Skeletal muscle tissue (tissue), 4 donors: ENCODE data around the gene ZBTB32. TPM values are rescaled to one million over a fixed set of nuclear protein-coding genes. Genes with fewer than 3 reads are reported as not detected.
"Not testable (repeated sequence)": the region's sequence is repeated elsewhere in the genome, so short reads cannot be mapped to it uniquely, and the experiment has no call there.

ENCODE experiments used
- H3K27ac ChIP-seq: one replicate; pipeline ENCODE4 v1.7.0; 2013; ENCODE audit warnings: mild to moderate bottlenecking, low read depth, low read length, inconsistent platforms
- H3K27me3 ChIP-seq, 3 donors: one replicate each; pipeline ENCODE4 v1.7.0; 2013; ENCODE audit warnings: low read length in 3 of 3; ENCODE audit not compliant: control insufficient read depth in 3 of 3, insufficient read depth in 3 of 3
- H3K36me3 ChIP-seq, 3 donors: one replicate each; pipeline ENCODE4 v1.7.0; 2013; ENCODE audit warnings: low read length in 3 of 3; ENCODE audit not compliant: control insufficient read depth in 3 of 3, insufficient read depth in 3 of 3
- H3K4me1 ChIP-seq, 3 donors: one replicate each; pipeline ENCODE4 v1.7.0; 2013; ENCODE audit warnings: low read length in 3 of 3, mild to moderate bottlenecking in 3 of 3; ENCODE audit not compliant: control insufficient read depth in 3 of 3, insufficient read depth in 3 of 3
- H3K4me3 ChIP-seq, 3 donors: one replicate each; pipeline ENCODE4 v1.7.0; 2013; ENCODE audit warnings: low read length in 3 of 3
- H3K9ac ChIP-seq, 3 donors: one replicate each; pipeline ENCODE4 v1.7.0; 2013; ENCODE audit warnings: low read length in 3 of 3, mild to moderate bottlenecking in 3 of 3, moderate library complexity in 2 of 3, low read depth in 1 of 3
- H3K9me3 ChIP-seq, 3 donors: one replicate each; pipeline ENCODE4 v1.7.0; 2013; ENCODE audit warnings: low read length in 3 of 3; ENCODE audit not compliant: control insufficient read depth in 3 of 3
- total RNA-seq: library from RNA; depleted of rRNA; stranded (reverse); fragments of >200 nt; gene quantifications from one replicate; pipeline ENCODE4 v1.2.3, GENCODE V29; 2014
- donor health status: Osteomylitis.

Gene ZBTB32
- not detected for total RNA-seq

- Histone ChIP-seq H3K9me3 (no peaks in the 10 kb centered on the region), H3K4me1 (peaks cover 6 to 9% (median 7%) of the 10 kb centered on the region in 3 donors), H3K4me3 (no peak within 1 kb of the TSS), H3K36me3 (no peaks in the 10 kb centered on the region), H3K27me3 (peaks cover 0 to 16% (median 5%) of the 10 kb centered on the region in 3 donors), H3K9ac (peak within 1 kb of the TSS in 1 of 3 donors; percentile 87), H3K27ac (no peak within 1 kb of the TSS)
Observed at GRCh38 chr19:35704218-35704617, at the start of gene ZBTB32. Gene ZBTB32 (plus strand): TSS chr19:35704558. CDS start chr19:35714627, 10,069 bp downstream.

GRCh38 chr19:35654828-35655227, 49.5 kb upstream of the ZBTB32 start:
- H3K4me1 ChIP-seq, H3K4me3 ChIP-seq, H3K9ac ChIP-seq, H3K9me3 ChIP-seq, H3K27me3 ChIP-seq, H3K27ac ChIP-seq: not testable (repeated sequence)
- H3K36me3 ChIP-seq, result peaks cover 55 to 67% (median 58%) of the 10 kb centered on the region in 3 donors

GRCh38 chr19:35655600-35655999, 48.8 kb upstream of the ZBTB32 start:
- peaks cover 0 to 4% (median 3%) of the 10 kb centered on the region in 3 donors for H3K4me1 ChIP-seq
- H3K36me3 ChIP-seq, result peaks cover 58 to 67% (median 58%) of the 10 kb centered on the region in 3 donors
- no peak overlapping the region for H3K27ac ChIP-seq
- H3K9ac ChIP-seq, result no peak overlapping the region
- no peaks in the 10 kb centered on the region for H3K27me3 ChIP-seq
- H3K4me3 ChIP-seq, result no peak overlapping the region
- H3K9me3 ChIP-seq, result no peaks in the 10 kb centered on the region

GRCh38 chr19:35656700-35657099, 47.7 kb upstream of the ZBTB32 start:
- Histone ChIP-seq H3K27ac (no peak overlapping the region), H3K27me3 (no peaks in the 10 kb centered on the region), H3K36me3 (peaks cover 53 to 66% (median 53%) of the 10 kb centered on the region in 3 donors), H3K9ac (no peak overlapping the region), H3K4me3 (no peak overlapping the region), H3K9me3 (no peaks in the 10 kb centered on the region), H3K4me1 (no peaks in the 10 kb centered on the region)

GRCh38 chr19:35657904-35658700, 46.3 kb upstream of the ZBTB32 start:
- no peaks in the 10 kb centered on the region for H3K27me3 ChIP-seq
- peaks cover 48 to 73% (median 51%) of the 10 kb centered on the region in 3 donors for H3K36me3 ChIP-seq
- no peaks in the 10 kb centered on the region for H3K9me3 ChIP-seq
- H3K27ac ChIP-seq, result no peak overlapping the region
- no peaks in the 10 kb centered on the region for H3K4me1 ChIP-seq
- H3K9ac ChIP-seq, result no peak overlapping the region
- no peak overlapping the region for H3K4me3 ChIP-seq

GRCh38 chr19:35661995-35662340, 42.4 kb upstream of the ZBTB32 start:
- no peaks in the 10 kb centered on the region for H3K4me1 ChIP-seq
- H3K27ac ChIP-seq, result no peak overlapping the region
- H3K9me3 ChIP-seq, result no peaks in the 10 kb centered on the region
- H3K27me3 ChIP-seq, result no peaks in the 10 kb centered on the region
- no peak overlapping the region for H3K4me3 ChIP-seq
- H3K9ac ChIP-seq, result no peak overlapping the region
- peaks cover 22 to 56% (median 30%) of the 10 kb centered on the region in 3 donors for H3K36me3 ChIP-seq

GRCh38 chr19:35663981-35664380, 40.4 kb upstream of the ZBTB32 start:
- no peaks in the 10 kb centered on the region for H3K9me3 ChIP-seq
- H3K4me3 ChIP-seq, result no peak overlapping the region
- H3K27ac ChIP-seq, result no peak overlapping the region
- H3K36me3 ChIP-seq, result peaks cover 6 to 38% (median 15%) of the 10 kb centered on the region in 3 donors
- H3K27me3 ChIP-seq, result peaks cover 0 to 4% (median 2%) of the 10 kb centered on the region in 3 donors
- no peak overlapping the region for H3K9ac ChIP-seq
- H3K4me1 ChIP-seq, result no peaks in the 10 kb centered on the region

- H3K4me3 ChIP-seq, result no peak overlapping the region
Observed at GRCh38 chr19:35665157-35665556, 39.2 kb upstream of the ZBTB32 start.

GRCh38 chr19:35665604-35666003, 38.8 kb upstream of the ZBTB32 start:
- Histone ChIP-seq H3K27me3 (peaks cover 5 to 8% (median 7%) of the 10 kb centered on the region in 3 donors), H3K4me3 (no peak overlapping the region), H3K4me1 (no peaks in the 10 kb centered on the region), H3K27ac (no peak overlapping the region), H3K9me3 (no peaks in the 10 kb centered on the region), H3K9ac (no peak overlapping the region), H3K36me3 (peaks cover 3 to 30% (median 10%) of the 10 kb centered on the region in 3 donors)

More at GRCh38 chr19:35665157-35665556, 39.2 kb upstream of the ZBTB32 start:
- Histone ChIP-seq H3K27ac (no peak overlapping the region), H3K27me3 (peaks cover 5 to 8% (median 7%) of the 10 kb centered on the region in 3 donors), H3K9me3 (no peaks in the 10 kb centered on the region), H3K4me1 (no peaks in the 10 kb centered on the region), H3K9ac (no peak overlapping the region), H3K36me3 (peaks cover 3 to 31% (median 10%) of the 10 kb centered on the region in 3 donors)

- H3K9ac ChIP-seq, result no peak within 1 kb of the TSS
- no peaks in the 10 kb centered on the region for H3K9me3 ChIP-seq
- H3K27ac ChIP-seq, result no peak within 1 kb of the TSS
- H3K4me1 ChIP-seq, result no peaks in the 10 kb centered on the region
- H3K27me3 ChIP-seq, result peaks cover 5 to 8% (median 7%) of the 10 kb centered on the region in 3 donors
- H3K4me3 ChIP-seq, result no peak within 1 kb of the TSS
- peaks cover 3 to 24% (median 6%) of the 10 kb centered on the region in 3 donors for H3K36me3 ChIP-seq
Observed at GRCh38 chr19:35666251-35666913, 38.0 kb upstream of the ZBTB32 start, which contains the start of gene UPK1A. Gene UPK1A (plus strand): TSS chr19:35666517. CDS start chr19:35666813, 296 bp downstream.
